ENCODE measurements around the gene CNTN4.

DNA sequence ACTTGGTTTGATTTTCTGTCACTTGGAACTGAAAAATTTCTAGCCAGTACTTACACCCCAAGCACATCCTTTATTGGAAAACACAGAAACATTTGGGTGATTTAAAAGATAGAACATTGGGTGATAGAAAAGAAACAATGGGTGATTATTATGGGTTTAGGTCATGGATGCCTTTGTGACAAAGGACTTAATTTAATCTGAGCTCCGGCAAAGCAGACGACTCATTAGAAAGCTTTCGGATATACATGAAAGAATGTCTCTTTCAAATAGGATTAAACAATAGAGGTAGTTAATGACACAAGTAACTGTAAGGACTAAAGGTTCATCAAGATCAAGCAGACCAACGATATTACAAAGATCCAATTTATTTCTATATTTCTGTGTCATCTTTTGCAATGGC lies 37.3 kb upstream of the CNTN4 start:
- TF ChIP-seq, protein P1, sequence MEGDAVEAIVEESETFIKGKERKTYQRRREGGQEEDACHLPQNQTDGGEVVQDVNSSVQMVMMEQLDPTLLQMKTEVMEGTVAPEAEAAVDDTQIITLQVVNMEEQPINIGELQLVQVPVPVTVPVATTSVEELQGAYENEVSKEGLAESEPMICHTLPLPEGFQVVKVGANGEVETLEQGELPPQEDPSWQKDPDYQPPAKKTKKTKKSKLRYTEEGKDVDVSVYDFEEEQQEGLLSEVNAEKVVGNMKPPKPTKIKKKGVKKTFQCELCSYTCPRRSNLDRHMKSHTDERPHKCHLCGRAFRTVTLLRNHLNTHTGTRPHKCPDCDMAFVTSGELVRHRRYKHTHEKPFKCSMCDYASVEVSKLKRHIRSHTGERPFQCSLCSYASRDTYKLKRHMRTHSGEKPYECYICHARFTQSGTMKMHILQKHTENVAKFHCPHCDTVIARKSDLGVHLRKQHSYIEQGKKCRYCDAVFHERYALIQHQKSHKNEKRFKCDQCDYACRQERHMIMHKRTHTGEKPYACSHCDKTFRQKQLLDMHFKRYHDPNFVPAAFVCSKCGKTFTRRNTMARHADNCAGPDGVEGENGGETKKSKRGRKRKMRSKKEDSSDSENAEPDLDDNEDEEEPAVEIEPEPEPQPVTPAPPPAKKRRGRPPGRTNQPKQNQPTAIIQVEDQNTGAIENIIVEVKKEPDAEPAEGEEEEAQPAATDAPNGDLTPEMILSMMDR (IDR thresholded peaks at IDR 0.05), result no peak
- TF ChIP-seq POLR2A (IDR thresholded peaks at IDR 0.05) (no peak), POLR2AphosphoS5 (IDR thresholded peaks at IDR 0.05) (no peak)

Measured in breast epithelium (tissue), 3 donors.